ENCODE data around the gene GPATCH1. TPM values are rescaled to one million over a fixed set of nuclear protein-coding genes. Genes with fewer than 3 reads are reported as not detected.
A peak's percentile ranks its signal among the peaks of the same experiment; 100 is the strongest.

GPATCH1 gene
- total RNA-seq, 1 donor from 2014 or later = 8.2 TPM

DNA sequence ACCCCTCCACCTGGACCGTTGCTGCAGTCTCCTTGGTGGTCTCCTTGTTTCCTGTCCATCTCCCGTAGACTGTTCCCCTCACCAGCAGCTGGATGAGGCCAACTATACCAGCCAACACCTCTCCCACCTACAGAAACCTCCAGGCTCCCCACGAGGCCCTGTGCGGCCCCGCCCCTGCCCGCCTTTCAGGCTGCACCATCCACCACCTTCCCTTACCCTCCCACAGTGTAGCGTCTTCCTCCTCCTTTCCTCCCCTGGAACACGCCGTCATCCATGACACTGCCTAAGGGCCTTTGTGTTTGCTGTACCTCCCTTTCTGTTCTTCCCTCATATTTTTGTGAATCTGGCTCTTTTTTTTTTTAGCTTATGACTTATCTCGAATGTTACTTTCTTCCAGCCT lies 27.2 kb downstream of the GPATCH1 start:
- no peaks in the 10 kb centered on the region for H3K27me3 Mint-ChIP-seq (ENCODE audit: unreplicated experiment)
- peaks cover 35% of the 10 kb centered on the region for H3K36me3 Mint-ChIP-seq (ENCODE audit: unreplicated experiment)
- DNase-seq (ENCODE audit: extremely low spot score, unreplicated experiment) = no peak
- H3K9me3 Mint-ChIP-seq (ENCODE audit: unreplicated experiment) = no peaks in the 10 kb centered on the region
- H3K27ac Mint-ChIP-seq (ENCODE audit: unreplicated experiment) = peak overlapping the region; percentile 47
- TF ChIP-seq, protein P1, sequence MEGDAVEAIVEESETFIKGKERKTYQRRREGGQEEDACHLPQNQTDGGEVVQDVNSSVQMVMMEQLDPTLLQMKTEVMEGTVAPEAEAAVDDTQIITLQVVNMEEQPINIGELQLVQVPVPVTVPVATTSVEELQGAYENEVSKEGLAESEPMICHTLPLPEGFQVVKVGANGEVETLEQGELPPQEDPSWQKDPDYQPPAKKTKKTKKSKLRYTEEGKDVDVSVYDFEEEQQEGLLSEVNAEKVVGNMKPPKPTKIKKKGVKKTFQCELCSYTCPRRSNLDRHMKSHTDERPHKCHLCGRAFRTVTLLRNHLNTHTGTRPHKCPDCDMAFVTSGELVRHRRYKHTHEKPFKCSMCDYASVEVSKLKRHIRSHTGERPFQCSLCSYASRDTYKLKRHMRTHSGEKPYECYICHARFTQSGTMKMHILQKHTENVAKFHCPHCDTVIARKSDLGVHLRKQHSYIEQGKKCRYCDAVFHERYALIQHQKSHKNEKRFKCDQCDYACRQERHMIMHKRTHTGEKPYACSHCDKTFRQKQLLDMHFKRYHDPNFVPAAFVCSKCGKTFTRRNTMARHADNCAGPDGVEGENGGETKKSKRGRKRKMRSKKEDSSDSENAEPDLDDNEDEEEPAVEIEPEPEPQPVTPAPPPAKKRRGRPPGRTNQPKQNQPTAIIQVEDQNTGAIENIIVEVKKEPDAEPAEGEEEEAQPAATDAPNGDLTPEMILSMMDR (IDR thresholded peaks at IDR 0.05) = no peak
- no peak overlapping the region for H3K4me3 Mint-ChIP-seq (ENCODE audit: unreplicated experiment)
- no peaks in the 10 kb centered on the region for H3K4me1 Mint-ChIP-seq (ENCODE audit: unreplicated experiment)

- H3K9me3 Mint-ChIP-seq (ENCODE audit: unreplicated experiment) = no peaks in the 10 kb centered on the region
- peaks cover 37% of the 10 kb centered on the region for H3K36me3 Mint-ChIP-seq (ENCODE audit: unreplicated experiment)
- no peaks in the 10 kb centered on the region for H3K27me3 Mint-ChIP-seq (ENCODE audit: unreplicated experiment)
- no peak overlapping the region for H3K27ac Mint-ChIP-seq (ENCODE audit: unreplicated experiment)
- TF ChIP-seq, protein P1 (IDR thresholded peaks at IDR 0.05) = no peak
- H3K4me1 Mint-ChIP-seq (ENCODE audit: unreplicated experiment) = no peaks in the 10 kb centered on the region
- no peak for DNase-seq (ENCODE audit: extremely low spot score, unreplicated experiment)
- no peak overlapping the region for H3K4me3 Mint-ChIP-seq (ENCODE audit: unreplicated experiment)
Measured at GRCh38 chr19:33110137-33110910, 29.3 kb downstream of the GPATCH1 start.

GRCh38 chr19:33111587-33111986 lies 30.6 kb downstream of the GPATCH1 start:
- no peak overlapping the region for H3K4me3 Mint-ChIP-seq (ENCODE audit: unreplicated experiment)
- TF ChIP-seq, protein P1 (IDR thresholded peaks at IDR 0.05) = no peak
- H3K27me3 Mint-ChIP-seq (ENCODE audit: unreplicated experiment) = no peaks in the 10 kb centered on the region
- H3K4me1 Mint-ChIP-seq (ENCODE audit: unreplicated experiment) = no peaks in the 10 kb centered on the region
- H3K36me3 Mint-ChIP-seq (ENCODE audit: unreplicated experiment) = peaks cover 39% of the 10 kb centered on the region
- no peak overlapping the region for H3K27ac Mint-ChIP-seq (ENCODE audit: unreplicated experiment)
- no peaks in the 10 kb centered on the region for H3K9me3 Mint-ChIP-seq (ENCODE audit: unreplicated experiment)
- DNase-seq (ENCODE audit: extremely low spot score, unreplicated experiment) = no peak

DNA sequence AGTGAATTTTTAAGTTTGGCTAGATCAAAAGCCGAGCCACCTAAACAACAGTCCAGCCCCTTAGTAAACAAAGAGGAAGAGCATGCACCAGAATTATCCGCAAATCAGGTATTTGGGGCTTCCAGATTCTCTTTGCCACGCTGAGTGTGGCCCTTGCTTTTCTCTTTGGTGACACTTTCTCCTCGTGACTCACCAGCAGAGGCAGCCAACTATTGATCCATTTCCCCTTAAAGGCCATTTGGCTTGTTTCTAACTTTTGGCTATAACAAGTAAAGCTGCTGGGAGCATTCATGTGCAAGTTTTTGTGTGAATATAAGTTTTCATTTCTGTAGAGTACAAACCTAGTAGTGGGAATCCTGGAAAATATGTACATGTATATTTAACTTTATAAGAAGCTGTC lies 33.3 kb downstream of the GPATCH1 start:
- Mint-ChIP-seq H3K9me3 (ENCODE audit: unreplicated experiment) (no peaks in the 10 kb centered on the region), H3K4me1 (ENCODE audit: unreplicated experiment) (no peaks in the 10 kb centered on the region), H3K4me3 (ENCODE audit: unreplicated experiment) (no peak overlapping the region), H3K27me3 (ENCODE audit: unreplicated experiment) (no peaks in the 10 kb centered on the region), H3K36me3 (ENCODE audit: unreplicated experiment) (peaks cover 37% of the 10 kb centered on the region), H3K27ac (ENCODE audit: unreplicated experiment) (no peak overlapping the region)
- TF ChIP-seq, protein P1 (IDR thresholded peaks at IDR 0.05) = no peak
- no peak for DNase-seq (ENCODE audit: extremely low spot score, unreplicated experiment)

DNA sequence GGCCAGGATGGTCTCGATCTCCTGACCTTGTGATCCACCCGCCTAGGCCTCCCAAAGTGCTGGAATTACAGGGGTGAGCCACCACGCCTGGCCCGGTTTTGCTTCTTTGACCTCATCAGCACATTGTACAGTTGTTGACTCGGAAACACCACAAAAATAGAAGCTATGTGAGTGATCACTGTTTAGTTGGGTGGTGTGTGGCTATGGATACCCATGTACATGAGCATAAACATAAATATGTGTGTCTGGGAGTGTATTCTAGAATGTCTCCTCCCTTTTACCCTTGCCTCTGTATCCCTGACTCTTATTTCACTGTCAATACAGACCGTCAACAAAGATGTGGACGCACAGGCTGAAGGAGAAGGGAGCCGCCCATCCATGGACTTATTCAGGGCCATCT lies 36.5 kb downstream of the GPATCH1 start:
- Mint-ChIP-seq H3K9me3 (ENCODE audit: unreplicated experiment) (no peaks in the 10 kb centered on the region), H3K27me3 (ENCODE audit: unreplicated experiment) (no peaks in the 10 kb centered on the region), H3K4me3 (ENCODE audit: unreplicated experiment) (no peak overlapping the region), H3K27ac (ENCODE audit: unreplicated experiment) (no peak overlapping the region), H3K36me3 (ENCODE audit: unreplicated experiment) (peaks cover 23% of the 10 kb centered on the region), H3K4me1 (ENCODE audit: unreplicated experiment) (no peaks in the 10 kb centered on the region)
- DNase-seq (ENCODE audit: extremely low spot score, unreplicated experiment) = no peak
- TF ChIP-seq, protein P1 (IDR thresholded peaks at IDR 0.05) = no peak

Data from osteocyte (in vitro differentiated cells).